Mesendoderm (in vitro differentiated cells): Measurements from ENCODE around the gene WEE1.
"Not testable (repeated sequence)": the region's sequence is repeated elsewhere in the genome, so short reads cannot be mapped to it uniquely, and the experiment has no call there.

Experiments used
- DNase-seq: peaks from one replicate; pipeline ENCODE4 v3.0.0; 2013
- H2AK5ac ChIP-seq: 2 replicates; pipeline ENCODE4 v1.6.1; 2013; ENCODE audit warnings: low read length, inconsistent platforms
- H2BK120ac ChIP-seq: 2 replicates; pipeline ENCODE4 v1.6.1; 2013; ENCODE audit warnings: low read depth, mild to moderate bottlenecking, low read length, moderate library complexity, mixed read lengths
- H2BK15ac ChIP-seq: replicated peaks from 2 replicates; pipeline ENCODE4 v1.6.1; 2013; ENCODE audit warnings: low read depth, mild to moderate bottlenecking, moderate library complexity
- H2BK5ac ChIP-seq: 2 replicates; pipeline ENCODE4 v1.6.1; 2013; ENCODE audit warnings: low read length, inconsistent platforms
- H3K18ac ChIP-seq: 2 replicates; pipeline ENCODE4 v1.6.1; 2013; ENCODE audit warnings: mild to moderate bottlenecking, low read length, mixed read lengths
- H3K23ac ChIP-seq: one replicate; pipeline ENCODE4 v1.6.1; 2013; ENCODE audit warnings: low read length
- H3K27ac ChIP-seq: 2 replicates; pipeline ENCODE4 v1.5.1; 2013; ENCODE audit warnings: low read depth, mild to moderate bottlenecking, inconsistent platforms, low read length, moderate library complexity
- H3K27me3 ChIP-seq: 2 replicates; pipeline ENCODE4 v1.6.1; 2013; ENCODE audit warnings: low read length, control low read depth, mild to moderate bottlenecking, inconsistent platforms; ENCODE audit not compliant: insufficient read depth, poor library complexity
- H3K36me3 ChIP-seq: 2 replicates; pipeline ENCODE4 v1.6.1; 2013; ENCODE audit warnings: low read length, inconsistent platforms; ENCODE audit not compliant: control insufficient read depth, insufficient read depth
- H3K4ac ChIP-seq: one replicate; pipeline ENCODE4 v1.6.1; 2013; ENCODE audit warnings: low read depth, mild to moderate bottlenecking, low read length, moderate library complexity
- H3K4me1 ChIP-seq: 2 replicates; pipeline ENCODE4 v1.6.1; 2013; ENCODE audit warnings: low read depth, low read length, inconsistent platforms; ENCODE audit not compliant: control insufficient read depth
- H3K4me2 ChIP-seq: 2 replicates; pipeline ENCODE4 v1.6.1; 2013; ENCODE audit warnings: low read length
- H3K4me3 ChIP-seq: 2 replicates; pipeline ENCODE4 v1.5.1; 2013; ENCODE audit warnings: mild to moderate bottlenecking, low read length
- H3K56ac ChIP-seq: one replicate; pipeline ENCODE4 v1.6.1; 2013; ENCODE audit warnings: low read length
- H3K79me1 ChIP-seq: 2 replicates; pipeline ENCODE4 v1.6.1; 2013; ENCODE audit warnings: low read length, inconsistent platforms
- H3K79me2 ChIP-seq: 2 replicates; pipeline ENCODE4 v1.6.1; 2013; ENCODE audit warnings: mild to moderate bottlenecking, low read length; ENCODE audit not compliant: control insufficient read depth, insufficient read depth
- H3K9ac ChIP-seq: 2 replicates; pipeline ENCODE4 v1.6.1; 2013; ENCODE audit warnings: low read length, inconsistent platforms
- H4K5ac ChIP-seq: one replicate; pipeline ENCODE4 v1.6.1; 2013; ENCODE audit warnings: low read length
- H4K8ac ChIP-seq: one replicate; pipeline ENCODE4 v1.6.1; 2013; ENCODE audit warnings: low read depth, mild to moderate bottlenecking, control low read depth, low read length, moderate library complexity
- WGBS: extraction: QIAGEN DNeasy Blood & Tissue Kit; methylation state at CpG from one replicate; pipeline ENCODE4 v1.1.7; 2013; ENCODE audit warnings: low lambda C conversion rate, missing lambda C conversion rate; ENCODE audit not compliant: insufficient coverage; ENCODE audit errors: extremely low coverage; 5-methylcytosine and 5-hydroxymethylcytosine counted together

WEE1 gene

GRCh38 chr11:9533736-9534473, 39.6 kb upstream of the WEE1 start:
- Histone ChIP-seq H4K8ac (peak overlapping the region; percentile 7), H3K4me2 (no peak overlapping the region), H3K36me3 (no peaks in the 10 kb centered on the region), H3K4me3 (no peak overlapping the region), H2BK15ac (no peak overlapping the region), H4K5ac (no peak overlapping the region), H3K23ac (no peak overlapping the region), H3K56ac (peak overlapping the region; percentile 67), H2BK5ac (no peak overlapping the region), H3K79me2 (no peaks in the 10 kb centered on the region), H3K4me1 (no peaks in the 10 kb centered on the region), H3K9ac (peak overlapping the region; percentile 49), H2BK120ac (no peak overlapping the region), H3K27ac (peak overlapping the region; percentile 45), H3K27me3 (no peaks in the 10 kb centered on the region), H3K18ac (peak overlapping the region; percentile 56), H3K79me1 (no peaks in the 10 kb centered on the region), H3K4ac (no peak overlapping the region), H2AK5ac (no peak overlapping the region)
- WGBS = no CpG with 5 or more reads among the region's 5 CpGs
- peak; percentile 29 for DNase-seq

DNA sequence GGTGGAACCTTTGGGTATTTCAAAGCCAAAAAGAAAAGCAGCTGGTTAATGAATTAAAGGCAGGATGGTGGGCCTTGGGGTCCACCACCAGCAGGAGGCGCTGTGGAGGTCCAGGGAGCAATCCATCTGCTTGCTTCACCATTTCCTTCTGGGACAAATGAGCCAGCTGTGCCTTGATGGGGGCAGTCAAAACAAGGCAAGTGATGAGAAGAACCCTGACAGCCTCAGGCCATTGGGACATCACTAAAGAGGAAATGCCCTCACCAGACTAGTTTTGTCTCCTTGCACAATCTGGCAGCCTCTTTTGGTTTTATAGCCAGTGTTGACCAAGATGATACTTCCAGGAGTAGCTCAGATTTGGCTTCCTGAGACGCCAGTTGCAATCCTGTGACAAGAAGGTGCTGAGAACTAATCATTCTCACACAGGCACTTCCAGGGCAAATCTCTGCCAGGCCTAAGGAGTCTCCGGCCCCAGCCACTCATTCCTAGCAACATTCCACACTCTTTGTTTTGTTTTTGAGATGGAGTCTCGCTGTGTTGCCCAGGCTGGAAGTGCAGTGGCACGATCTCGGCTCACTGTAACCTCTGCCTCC, 38.2 kb upstream of the WEE1 start:
- no peaks in the 10 kb centered on the region for H3K79me2 ChIP-seq
- WGBS = no CpG with 5 or more reads among the region's 6 CpGs
- no peak overlapping the region for H2AK5ac ChIP-seq
- H3K9ac ChIP-seq = no peak overlapping the region
- no peaks in the 10 kb centered on the region for H3K27me3 ChIP-seq
- no peak overlapping the region for H3K27ac ChIP-seq
- H3K4me1 ChIP-seq = no peaks in the 10 kb centered on the region
- no peak overlapping the region for H3K56ac ChIP-seq
- H4K5ac ChIP-seq = no peak overlapping the region
- H3K4ac ChIP-seq = peak overlapping the region; percentile 48
- no peak overlapping the region for H3K4me3 ChIP-seq
- DNase-seq = peak; percentile 88
- H3K79me1 ChIP-seq = no peaks in the 10 kb centered on the region
- H3K23ac ChIP-seq = no peak overlapping the region
- no peaks in the 10 kb centered on the region for H3K36me3 ChIP-seq
- H3K18ac ChIP-seq = no peak overlapping the region
- H2BK120ac ChIP-seq = no peak overlapping the region
- H2BK15ac ChIP-seq = no peak overlapping the region
- no peak overlapping the region for H2BK5ac ChIP-seq
- no peak overlapping the region for H4K8ac ChIP-seq
- no peak overlapping the region for H3K4me2 ChIP-seq

DNA sequence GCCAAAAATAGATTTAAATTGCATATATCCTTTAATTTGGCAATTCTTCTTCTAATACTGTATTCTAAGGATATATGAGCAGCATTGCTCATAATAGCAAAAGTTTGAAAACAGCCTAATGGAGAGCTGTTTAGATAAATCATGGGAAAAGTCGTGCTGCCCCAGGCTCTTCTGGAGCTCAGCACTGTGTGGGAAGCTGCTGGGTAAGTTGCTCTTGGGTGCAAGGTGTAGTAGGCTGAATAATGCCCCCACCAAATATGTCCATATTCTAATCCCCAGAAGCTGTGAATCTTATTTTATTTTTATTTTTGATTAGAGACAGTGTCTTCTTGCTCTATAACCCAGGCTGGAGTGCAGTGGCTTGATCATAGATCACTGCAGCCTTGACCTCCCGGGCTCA, 34.9 kb upstream of the WEE1 start:
- Histone ChIP-seq H4K8ac (no peak overlapping the region), H3K4me2 (no peak overlapping the region), H2BK15ac (no peak overlapping the region), H3K23ac (no peak overlapping the region), H2AK5ac (no peak overlapping the region), H3K27ac (no peak overlapping the region), H3K79me1 (no peaks in the 10 kb centered on the region), H3K36me3 (no peaks in the 10 kb centered on the region), H2BK5ac (no peak overlapping the region), H3K79me2 (no peaks in the 10 kb centered on the region), H3K4ac (no peak overlapping the region), H3K27me3 (no peaks in the 10 kb centered on the region), H4K5ac (no peak overlapping the region), H3K18ac (no peak overlapping the region), H2BK120ac (no peak overlapping the region), H3K9ac (no peak overlapping the region), H3K56ac (no peak overlapping the region), H3K4me1 (no peaks in the 10 kb centered on the region), H3K4me3 (no peak overlapping the region)
- no peak for DNase-seq
- WGBS = no CpG with 5 or more reads among the region's 2 CpGs

DNA sequence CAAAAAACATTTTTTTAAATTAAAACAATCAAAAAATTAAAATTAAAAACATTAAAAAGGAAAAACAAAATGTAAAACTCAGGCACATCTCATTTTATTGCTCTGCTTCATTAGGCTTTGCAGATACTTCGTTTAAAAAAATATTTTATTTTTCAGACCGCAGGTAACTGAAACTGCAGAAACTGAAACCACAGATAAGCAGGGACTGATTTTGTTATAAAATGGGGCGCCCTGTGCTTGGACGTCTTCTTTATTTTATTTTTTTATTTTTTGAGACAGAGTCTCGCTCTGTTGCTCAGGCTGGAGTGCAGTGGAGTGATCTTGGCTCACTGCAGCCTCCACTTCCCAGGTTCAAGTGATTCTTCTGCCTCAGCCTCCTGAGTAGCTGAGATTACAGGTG, 24.3 kb upstream of the WEE1 start:
- not testable (repeated sequence) for H2BK120ac ChIP-seq, H2BK5ac ChIP-seq, H2AK5ac ChIP-seq, H3K56ac ChIP-seq, H2BK15ac ChIP-seq, H3K4me1 ChIP-seq, H4K5ac ChIP-seq, H3K79me1 ChIP-seq, H3K9ac ChIP-seq, H3K27ac ChIP-seq, H3K79me2 ChIP-seq, H4K8ac ChIP-seq, DNase-seq, H3K4ac ChIP-seq, H3K4me2 ChIP-seq, H3K23ac ChIP-seq, H3K27me3 ChIP-seq, H3K18ac ChIP-seq, H3K4me3 ChIP-seq, H3K36me3 ChIP-seq
- no CpG with 5 or more reads among the region's 5 CpGs for WGBS

GRCh38 chr11:9550191-9550628, 23.3 kb upstream of the WEE1 start:
- Histone ChIP-seq H2BK5ac (no peak overlapping the region), H3K79me1 (no peaks in the 10 kb centered on the region), H3K4me1 (peaks cover 3% of the 10 kb centered on the region), H3K4me2 (no peak overlapping the region), H3K4ac (no peak overlapping the region), H3K9ac (no peak overlapping the region), H3K4me3 (no peak overlapping the region), H3K56ac (no peak overlapping the region), H2BK15ac (no peak overlapping the region), H2BK120ac (no peak overlapping the region), H3K36me3 (no peaks in the 10 kb centered on the region), H3K23ac (no peak overlapping the region), H3K79me2 (no peaks in the 10 kb centered on the region), H2AK5ac (no peak overlapping the region), H3K27ac (peak overlapping the region; percentile 33), H4K8ac (no peak overlapping the region), H3K18ac (no peak overlapping the region), H4K5ac (no peak overlapping the region), H3K27me3 (no peaks in the 10 kb centered on the region)
- no CpG with 5 or more reads among the region's 8 CpGs for WGBS
- peak; percentile 66 for DNase-seq
